CD4-positive, alpha-beta T cell (primary cell): ENCODE results near the gene GRIN1. TPM values are rescaled to one million over a fixed set of nuclear protein-coding genes. Genes with fewer than 3 reads are reported as not detected.

ENCODE experiments used
- ATAC-seq: fragments of 200-7000 bp; cut with Tn5 transposase; one replicate; pipeline ENCODE4 v1.10.0; 2022; ENCODE audit warnings: mild to moderate bottlenecking; ENCODE audit not compliant: poor library complexity
- CTCF ChIA-PET: fragments of 350-600 bp; sonication (Branson Sonifier 250); formaldehyde crosslinking; loops from one replicate; lab custom pipeline; 2021; ENCODE audit warnings: antibody characterized with exemption, inconsistent platforms; lab: Charles Lee
- POLR2A ChIA-PET: fragments of 350-600 bp; sonication (Branson Sonifier 250); formaldehyde crosslinking; loops from one replicate; lab custom pipeline; 2021; ENCODE audit warnings: antibody characterized with exemption, inconsistent platforms; lab: Charles Lee
- DNase-seq, 14 experiments: peaks; one replicate each; pipeline ENCODE4 v3.0.0-alpha.2; 2013 to 2020; ENCODE audit warnings: mixed read lengths in 2 of 14
- H3K27ac ChIP-seq, 2 donors: one replicate each; pipeline versions ENCODE4 v1.5.1 to v1.7.0; 2013; ENCODE audit warnings: low read length in 2 of 2, low read depth in 1 of 2, mild to moderate bottlenecking in 1 of 2
- H3K27me3 ChIP-seq, 2 experiments: 1 replicate in 1 of 2; 2 replicates in 1 of 2; pipeline versions ENCODE4 v1.6.1 to v1.7.0; 2013; ENCODE audit warnings: low read length in 2 of 2, control low read depth in 1 of 2, mild to moderate bottlenecking in 1 of 2, moderate library complexity in 1 of 2; ENCODE audit not compliant: insufficient read depth in 2 of 2, control insufficient read depth in 1 of 2
- H3K36me3 ChIP-seq: one replicate; pipeline ENCODE4 v1.6.1; 2013; ENCODE audit warnings: low read length, control low read depth; ENCODE audit not compliant: insufficient read depth
- H3K4me1 ChIP-seq: one replicate; pipeline ENCODE4 v1.6.1; 2013; ENCODE audit warnings: low read length, control low read depth; ENCODE audit not compliant: insufficient read depth
- H3K4me3 ChIP-seq: one replicate; pipeline ENCODE4 v1.5.1; 2013; ENCODE audit warnings: mild to moderate bottlenecking, low read length, moderate library complexity
- H3K9me3 ChIP-seq, 2 experiments: 1 replicate in 1 of 2; 2 replicates in 1 of 2; pipeline versions ENCODE4 v1.6.1 to v1.7.0; 2013; ENCODE audit warnings: low read length in 2 of 2, mild to moderate bottlenecking in 2 of 2, control low read depth in 1 of 2, moderate library complexity in 1 of 2; ENCODE audit not compliant: control insufficient read depth in 1 of 2, insufficient read depth in 1 of 2
- H3K27ac Mint-ChIP-seq: one replicate; pipeline ENCODE4 v1.8.0; 2020; ENCODE audit warnings: mixed read lengths
- H3K27me3 Mint-ChIP-seq: one replicate; pipeline ENCODE4 v1.8.0; 2021; ENCODE audit warnings: mixed read lengths
- H3K36me3 Mint-ChIP-seq: one replicate; pipeline ENCODE4 v1.8.0; 2021; ENCODE audit warnings: low read depth, mixed read lengths
- H3K4me1 Mint-ChIP-seq: one replicate; pipeline ENCODE4 v1.8.0; 2021; ENCODE audit warnings: low read depth, mixed read lengths
- H3K4me3 Mint-ChIP-seq: one replicate; pipeline ENCODE4 v1.8.0; 2020; ENCODE audit warnings: mild to moderate bottlenecking, mixed read lengths
- H3K9me3 Mint-ChIP-seq: one replicate; pipeline ENCODE4 v1.8.0; 2020; ENCODE audit warnings: mixed read lengths
- CTCF ChIP-seq: fragments of 200-600 bp; IDR thresholded peaks from one replicate; pipeline ENCODE4 v1.8.0; 2022; ENCODE audit warnings: antibody characterized with exemption, mild to moderate bottlenecking
- intact Hi-C, 2 experiments: fragments of 100-400 bp; cut with DNase I in 1 of 2; cut with micrococcal nuclease in 1 of 2; formaldehyde crosslinking; loops; one replicate each; pipeline versions ENCODE4 v1.15.1 to v1.9.0; 2023 to 2025; cut with DNase I, micrococcal nuclease
- total RNA-seq, 174 experiments: library from RNA in 2 of 174; stranded (reverse) in 2 of 174; gene quantifications; one replicate each; pipeline ENCODE4 v1.2.3 and lab custom pipeline; 2021 to 2026

The GRIN1 gene
- total RNA-seq, 2 experiments from 2014 or later = not detected

- ChIA-PET CTCF (interaction anchor here (0.6 to 2.3 kb wide), 16 partner anchors 9 to 141 kb away, joined by 3 to 20 read pairs (median 4); partner anchors contain the start of genes DPP7, MAN1B1, NPDC1 and RNF224), POLR2A (interaction anchor here (0.6 to 2.2 kb wide), 25 partner anchors 9 to 368 kb away, joined by 3 to 89 read pairs (median 5); partner anchors contain the start of genes MAN1B1, NELFB, RABL6 and RNF208)
- Histone ChIP-seq H3K4me3 (peak overlapping the region; percentile 42), H3K4me1 (peaks cover 28% of the 10 kb centered on the region), H3K36me3 (peaks cover 52% of the 10 kb centered on the region), H3K27me3 (no peaks in the 10 kb centered on the region), H3K27ac (peak overlapping the region; percentile 59 to 85), H3K9me3 (no peaks in the 10 kb centered on the region)
- peaks cover 60% of the 10 kb centered on the region for H3K36me3 Mint-ChIP-seq
- peak overlapping the region; percentile 86 for H3K4me3 Mint-ChIP-seq
- peaks cover 22% of the 10 kb centered on the region for H3K4me1 Mint-ChIP-seq
- H3K27me3 Mint-ChIP-seq = no peaks in the 10 kb centered on the region
- no peaks in the 10 kb centered on the region for H3K9me3 Mint-ChIP-seq
- ATAC-seq (peak; percentile 98), DNase-seq (peak; percentile 78 to 95 (median 85))
- H3K27ac Mint-ChIP-seq = peak overlapping the region; percentile 92
- peak; percentile 80 for TF ChIP-seq CTCF
- intact Hi-C loops = loop anchor here (1.0 to 10.0 kb wide), 4 partner anchors 19 to 509 kb away; partner anchors contain the start of genes RNF224 (in 2 of the 2), ARRDC1 (in 1 of the 2) and DPP7 (in 1 of the 2)
Measured at GRCh38 chr9:137095664-137096517, 43.1 kb upstream of the GRIN1 start.

- ChIA-PET CTCF (interaction anchor here (2.3 kb wide), 1 partner anchor 140 kb away, joined by 16 read pairs; no protein-coding TSS in a partner anchor), POLR2A (interaction anchor here (0.8 to 1.7 kb wide), 5 partner anchors 10 to 104 kb away, joined by 4 to 21 read pairs (median 4); partner anchors contain the start of genes MAN1B1 and TPRN)
- Histone ChIP-seq H3K4me1 (peaks cover 28% of the 10 kb centered on the region), H3K4me3 (peak overlapping the region; percentile 42), H3K27me3 (no peaks in the 10 kb centered on the region), H3K36me3 (peaks cover 56% of the 10 kb centered on the region), H3K27ac (peak overlapping the region; percentile 59 to 85), H3K9me3 (no peaks in the 10 kb centered on the region)
- H3K4me1 Mint-ChIP-seq = peaks cover 22% of the 10 kb centered on the region
- H3K9me3 Mint-ChIP-seq = no peaks in the 10 kb centered on the region
- DNase-seq (peak in 1 of 14 experiments; percentile 32), ATAC-seq (no peak)
- H3K36me3 Mint-ChIP-seq = peaks cover 52% of the 10 kb centered on the region
- intact Hi-C loops = loop anchor here in 1 of 2 experiments (2.0 to 10.0 kb wide), 2 partner anchors 18 to 508 kb away; partner anchors contain the start of genes ARRDC1 and DPP7
- no peak for TF ChIP-seq CTCF
- no peak overlapping the region for H3K4me3 Mint-ChIP-seq
- no peaks in the 10 kb centered on the region for H3K27me3 Mint-ChIP-seq
- peak overlapping the region; percentile 92 for H3K27ac Mint-ChIP-seq
Measured at GRCh38 chr9:137096785-137097546, 42.0 kb upstream of the GRIN1 start.
